Keratinocyte (primary cell): ENCODE results near the gene IGSF9.

ENCODE experiments used
- EZH2 ChIP-seq: IDR thresholded peaks from one replicate; pipeline ENCODE4 v1.6.1; 2012; ENCODE audit warnings: inconsistent platforms, mild to moderate bottlenecking, low read length, moderate library complexity
- TF ChIP-seq, protein P1 (sequence below), 3 experiments: IDR thresholded peaks in 1 of 3; conservative IDR thresholded peaks in 1 of 3; optimal IDR thresholded peaks in 1 of 3; 2 replicates in 2 of 3; 3 replicates in 1 of 3; pipeline versions ENCODE3 to v1.5.1; 2011; ENCODE audit warnings: low read length in 3 of 3, mild to moderate bottlenecking in 3 of 3, moderate library complexity in 2 of 3, control low read depth in 1 of 3, inconsistent platforms in 1 of 3; ENCODE audit not compliant: insufficient read depth in 2 of 3; ENCODE audit errors: extremely low read depth in 1 of 3

DNA sequence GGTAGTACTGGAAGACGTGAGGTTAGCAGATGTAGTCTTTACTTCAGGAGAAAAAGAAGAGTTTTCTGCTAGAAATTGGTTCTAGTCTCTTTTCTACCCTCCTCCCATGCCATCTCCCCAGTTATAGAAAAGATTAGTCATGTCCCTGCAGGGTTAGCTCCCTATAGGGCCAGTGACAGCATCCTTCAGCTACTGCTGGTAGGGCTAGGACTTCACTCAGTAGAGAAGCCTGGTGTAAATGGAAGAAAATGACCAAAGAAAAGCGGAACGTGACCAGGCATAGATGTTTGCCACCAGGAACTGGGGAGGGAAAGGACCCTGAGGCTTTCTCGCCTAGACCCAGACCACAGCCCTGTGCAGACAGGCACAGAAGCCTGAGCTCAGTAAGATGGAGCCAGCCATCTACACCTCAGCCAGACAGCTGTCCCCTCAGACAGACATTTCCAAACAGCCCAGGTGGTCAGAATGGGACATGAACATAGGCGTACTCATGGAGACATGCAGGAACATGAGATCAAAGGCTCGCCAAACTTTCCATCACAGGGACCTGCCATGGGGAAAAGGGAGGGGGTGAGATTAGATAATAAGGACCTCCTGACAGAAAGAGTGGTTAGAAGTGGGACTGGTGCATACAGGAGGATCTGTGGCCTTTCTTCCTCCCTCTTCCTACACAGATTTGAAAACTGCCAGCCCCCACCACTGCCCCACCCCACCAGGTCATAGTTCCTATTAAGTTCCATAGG is 32.1 kb upstream of the IGSF9 start:
- TF ChIP-seq, protein P1, sequence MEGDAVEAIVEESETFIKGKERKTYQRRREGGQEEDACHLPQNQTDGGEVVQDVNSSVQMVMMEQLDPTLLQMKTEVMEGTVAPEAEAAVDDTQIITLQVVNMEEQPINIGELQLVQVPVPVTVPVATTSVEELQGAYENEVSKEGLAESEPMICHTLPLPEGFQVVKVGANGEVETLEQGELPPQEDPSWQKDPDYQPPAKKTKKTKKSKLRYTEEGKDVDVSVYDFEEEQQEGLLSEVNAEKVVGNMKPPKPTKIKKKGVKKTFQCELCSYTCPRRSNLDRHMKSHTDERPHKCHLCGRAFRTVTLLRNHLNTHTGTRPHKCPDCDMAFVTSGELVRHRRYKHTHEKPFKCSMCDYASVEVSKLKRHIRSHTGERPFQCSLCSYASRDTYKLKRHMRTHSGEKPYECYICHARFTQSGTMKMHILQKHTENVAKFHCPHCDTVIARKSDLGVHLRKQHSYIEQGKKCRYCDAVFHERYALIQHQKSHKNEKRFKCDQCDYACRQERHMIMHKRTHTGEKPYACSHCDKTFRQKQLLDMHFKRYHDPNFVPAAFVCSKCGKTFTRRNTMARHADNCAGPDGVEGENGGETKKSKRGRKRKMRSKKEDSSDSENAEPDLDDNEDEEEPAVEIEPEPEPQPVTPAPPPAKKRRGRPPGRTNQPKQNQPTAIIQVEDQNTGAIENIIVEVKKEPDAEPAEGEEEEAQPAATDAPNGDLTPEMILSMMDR (optimal IDR thresholded peaks at IDR 0.05 in 1 of 3, IDR thresholded peaks at IDR 0.05 in 1 of 3, conservative IDR thresholded peaks at IDR 0.05 in 1 of 3; ENCODE audit: extremely low read depth in 1 of 3, insufficient read depth in 2 of 3, low read length in 3 of 3), result no peak
- no peak for TF ChIP-seq EZH2
